ENCODE measurements around the gene ASB5.
"Not testable (repeated sequence)": the region's sequence is repeated elsewhere in the genome, so short reads cannot be mapped to it uniquely, and the experiment has no call there.

The ASB5 gene

GRCh38 chr4:176286728-176287127 lies 17.7 kb upstream of the ASB5 start:
- no peak for DNase-seq (ENCODE audit: low read depth in 2 of 2)
- no peak overlapping the region for H3K4me3 ChIP-seq (replicated peaks in 1 of 2; ENCODE audit: low read depth in 2 of 2, low read length in 2 of 2)
- TF ChIP-seq, protein P1, sequence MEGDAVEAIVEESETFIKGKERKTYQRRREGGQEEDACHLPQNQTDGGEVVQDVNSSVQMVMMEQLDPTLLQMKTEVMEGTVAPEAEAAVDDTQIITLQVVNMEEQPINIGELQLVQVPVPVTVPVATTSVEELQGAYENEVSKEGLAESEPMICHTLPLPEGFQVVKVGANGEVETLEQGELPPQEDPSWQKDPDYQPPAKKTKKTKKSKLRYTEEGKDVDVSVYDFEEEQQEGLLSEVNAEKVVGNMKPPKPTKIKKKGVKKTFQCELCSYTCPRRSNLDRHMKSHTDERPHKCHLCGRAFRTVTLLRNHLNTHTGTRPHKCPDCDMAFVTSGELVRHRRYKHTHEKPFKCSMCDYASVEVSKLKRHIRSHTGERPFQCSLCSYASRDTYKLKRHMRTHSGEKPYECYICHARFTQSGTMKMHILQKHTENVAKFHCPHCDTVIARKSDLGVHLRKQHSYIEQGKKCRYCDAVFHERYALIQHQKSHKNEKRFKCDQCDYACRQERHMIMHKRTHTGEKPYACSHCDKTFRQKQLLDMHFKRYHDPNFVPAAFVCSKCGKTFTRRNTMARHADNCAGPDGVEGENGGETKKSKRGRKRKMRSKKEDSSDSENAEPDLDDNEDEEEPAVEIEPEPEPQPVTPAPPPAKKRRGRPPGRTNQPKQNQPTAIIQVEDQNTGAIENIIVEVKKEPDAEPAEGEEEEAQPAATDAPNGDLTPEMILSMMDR (IDR thresholded peaks at IDR 0.05; ENCODE audit: low read depth, low read length) = no peak

DNA sequence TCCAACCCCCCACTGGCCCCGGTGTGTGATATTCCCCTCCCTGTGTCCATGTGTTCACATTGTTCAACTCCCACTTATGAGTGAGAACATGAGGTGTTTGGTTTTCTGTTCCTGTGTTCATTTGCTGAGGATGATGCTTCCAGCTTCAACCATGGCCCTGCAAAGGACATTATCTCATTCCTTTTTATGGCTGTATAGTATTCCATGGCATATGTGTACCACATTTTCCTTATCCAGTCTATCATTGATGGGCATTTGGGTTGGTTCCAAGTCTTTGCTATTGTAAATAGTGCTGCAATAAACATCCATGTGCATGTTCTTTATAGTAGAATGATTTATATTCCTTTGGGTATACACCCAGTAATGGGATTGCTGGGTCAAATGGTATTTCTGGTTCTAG lies 10.5 kb upstream of the ASB5 start:
- H3K4me3 ChIP-seq (replicated peaks in 1 of 2; ENCODE audit: low read depth in 2 of 2, low read length in 2 of 2); DNase-seq (ENCODE audit: low read depth in 2 of 2): not testable (repeated sequence)

GRCh38 chr4:176277162-176277904 lies 8.3 kb upstream of the ASB5 start:
- H3K4me3 ChIP-seq (replicated peaks in 1 of 2; ENCODE audit: low read depth in 2 of 2, low read length in 2 of 2) = no peak overlapping the region
- TF ChIP-seq, protein P1 (IDR thresholded peaks at IDR 0.05; ENCODE audit: low read depth, low read length) = peak; percentile 74
- peak; percentile 75 to 78 for DNase-seq (ENCODE audit: low read depth in 2 of 2)

GRCh38 chr4:176276710-176277109 lies 7.7 kb upstream of the ASB5 start:
- TF ChIP-seq, protein P1 (IDR thresholded peaks at IDR 0.05; ENCODE audit: low read depth, low read length) = no peak
- no peak overlapping the region for H3K4me3 ChIP-seq (replicated peaks in 1 of 2; ENCODE audit: low read depth in 2 of 2, low read length in 2 of 2)
- no peak for DNase-seq (ENCODE audit: low read depth in 2 of 2)

- TF ChIP-seq, protein P1 (IDR thresholded peaks at IDR 0.05; ENCODE audit: low read depth, low read length) = no peak
- H3K4me3 ChIP-seq (replicated peaks in 1 of 2; ENCODE audit: low read depth in 2 of 2, low read length in 2 of 2) = no peak overlapping the region
These were observed 5.4 kb upstream of the ASB5 start for GRCh38 chr4:176274441-176274840.

GRCh38 chr4:176273736-176274135 lies 4.7 kb upstream of the ASB5 start:
- TF ChIP-seq, protein P1 (IDR thresholded peaks at IDR 0.05; ENCODE audit: low read depth, low read length) = no peak
- peak in 1 of 2 donors; percentile 18 for DNase-seq (ENCODE audit: low read depth in 2 of 2)
- no peak overlapping the region for H3K4me3 ChIP-seq (replicated peaks in 1 of 2; ENCODE audit: low read depth in 2 of 2, low read length in 2 of 2)

More at GRCh38 chr4:176274441-176274840, 5.4 kb upstream of the ASB5 start:
- peak in 1 of 2 donors; percentile 62 for DNase-seq (ENCODE audit: low read depth in 2 of 2)

DNA sequence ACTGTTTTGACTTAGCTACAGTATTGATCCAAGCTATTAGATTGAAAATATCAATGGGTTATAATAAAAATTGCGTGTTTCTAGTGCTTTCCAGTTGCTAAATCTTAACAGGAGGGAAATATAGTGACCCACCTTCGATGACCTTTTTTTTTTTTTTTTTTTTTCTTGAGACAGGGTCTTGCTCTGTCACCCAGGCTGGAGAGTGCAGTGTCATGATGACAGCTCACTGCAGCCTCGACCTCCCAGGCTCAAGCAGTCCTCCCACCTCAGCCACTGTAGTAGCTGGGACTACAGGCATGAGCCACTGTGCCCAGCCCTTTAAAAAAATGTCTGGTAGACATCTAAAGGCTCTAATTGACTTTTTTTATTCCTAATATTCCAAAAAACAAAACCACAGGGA lies 3.8 kb upstream of the ASB5 start:
- no peak overlapping the region for H3K4me3 ChIP-seq (replicated peaks in 1 of 2; ENCODE audit: low read depth in 2 of 2, low read length in 2 of 2)
- no peak for DNase-seq (ENCODE audit: low read depth in 2 of 2)
- TF ChIP-seq, protein P1 (IDR thresholded peaks at IDR 0.05; ENCODE audit: low read depth, low read length) = no peak

All from cardiac fibroblast (primary cell).